Body of pancreas (tissue), 4 donors: ENCODE measurements around the gene EAF1.
"Not testable (repeated sequence)": the region's sequence is repeated elsewhere in the genome, so short reads cannot be mapped to it uniquely, and the experiment has no call there.

Experiments used
- CTCF ChIP-seq, 7 experiments: fragments of 450-650 bp in 4 of 7; fragments of 200-600 bp in 3 of 7; sonication (generic) in 3 of 7; IDR thresholded peaks; one replicate each; pipeline ENCODE4 v1.5.1; 2016 to 2019; ENCODE audit warnings: antibody characterized with exemption in 7 of 7
- POLR2A ChIP-seq, 3 donors: fragments of 450-650 bp; IDR thresholded peaks; one replicate each; pipeline ENCODE4 v1.6.1; 2016; ENCODE audit warnings: antibody characterized with exemption in 3 of 3, mild to moderate bottlenecking in 2 of 3

DNA sequence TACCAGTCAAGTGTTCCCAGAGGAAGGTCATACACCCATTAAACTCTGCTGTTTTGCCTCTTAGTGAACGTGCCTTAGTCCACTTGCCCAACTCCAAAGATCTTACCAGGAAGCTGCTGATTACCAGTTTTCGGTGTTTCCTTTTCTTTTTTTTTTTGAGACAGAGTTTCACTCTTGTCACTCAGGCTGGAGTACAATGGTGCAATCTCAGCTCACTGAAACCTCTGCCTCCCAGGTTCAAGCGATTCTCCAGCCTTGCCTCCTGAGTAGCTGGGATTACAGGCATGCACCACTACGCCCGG, 40.8 kb upstream of the EAF1 start:
- TF ChIP-seq CTCF, POLR2A (IDR thresholded peaks at IDR 0.05): not testable (repeated sequence)
